ENCODE measurements around the gene ZDHHC7.
A peak's percentile ranks its signal among the peaks of the same experiment; 100 is the strongest.
"Not testable (repeated sequence)": the region's sequence is repeated elsewhere in the genome, so short reads cannot be mapped to it uniquely, and the experiment has no call there.

The ZDHHC7 gene

GRCh38 chr16:84959784-84960417, 51.4 kb downstream of the ZDHHC7 start:
- no peak for DNase-seq

GRCh38 chr16:84959045-84959576, 52.2 kb downstream of the ZDHHC7 start:
- no peak for DNase-seq

- no peak for DNase-seq
These were observed 53.5 kb downstream of the ZDHHC7 start for GRCh38 chr16:84957792-84958191.

GRCh38 chr16:84957192-84957591, 54.1 kb downstream of the ZDHHC7 start:
- no peak for DNase-seq

GRCh38 chr16:84955427-84955826, 55.9 kb downstream of the ZDHHC7 start:
- no peak for DNase-seq

GRCh38 chr16:84953190-84953746, 58.1 kb downstream of the ZDHHC7 start:
- no peak for DNase-seq

GRCh38 chr16:84952335-84953189, 58.8 kb downstream of the ZDHHC7 start:
- peak; percentile 48 for DNase-seq

GRCh38 chr16:84950906-84951305, 60.4 kb downstream of the ZDHHC7 start:
- DNase-seq: no peak

GRCh38 chr16:84949772-84950436, 61.4 kb downstream of the ZDHHC7 start:
- DNase-seq: no peak

- DNase-seq: no peak
These were observed 62.3 kb downstream of the ZDHHC7 start for GRCh38 chr16:84948851-84949610.

- DNase-seq: no peak
These were observed 63.1 kb downstream of the ZDHHC7 start for GRCh38 chr16:84947996-84948850.

- DNase-seq: no peak
These were observed 64.3 kb downstream of the ZDHHC7 start for GRCh38 chr16:84947022-84947421.

- no peak for DNase-seq
These were observed 67.7 kb downstream of the ZDHHC7 start for GRCh38 chr16:84943620-84944019.

- no peak for DNase-seq
These were observed 68.5 kb downstream of the ZDHHC7 start for GRCh38 chr16:84942786-84943185.

GRCh38 chr16:84941921-84942320, 69.4 kb downstream of the ZDHHC7 start:
- DNase-seq: peak; percentile 64

- DNase-seq: no peak
These were observed 70.4 kb downstream of the ZDHHC7 start for GRCh38 chr16:84940670-84941551.

- not testable (repeated sequence) for DNase-seq
These were observed 72.7 kb downstream of the ZDHHC7 start for GRCh38 chr16:84938616-84939015.

GRCh38 chr16:84937196-84938005, 73.9 kb downstream of the ZDHHC7 start:
- no peak for DNase-seq
